ENCODE results near the gene HIGD2B.
"Not testable (repeated sequence)": the region's sequence is repeated elsewhere in the genome, so short reads cannot be mapped to it uniquely, and the experiment has no call there.

Gene HIGD2B

DNA sequence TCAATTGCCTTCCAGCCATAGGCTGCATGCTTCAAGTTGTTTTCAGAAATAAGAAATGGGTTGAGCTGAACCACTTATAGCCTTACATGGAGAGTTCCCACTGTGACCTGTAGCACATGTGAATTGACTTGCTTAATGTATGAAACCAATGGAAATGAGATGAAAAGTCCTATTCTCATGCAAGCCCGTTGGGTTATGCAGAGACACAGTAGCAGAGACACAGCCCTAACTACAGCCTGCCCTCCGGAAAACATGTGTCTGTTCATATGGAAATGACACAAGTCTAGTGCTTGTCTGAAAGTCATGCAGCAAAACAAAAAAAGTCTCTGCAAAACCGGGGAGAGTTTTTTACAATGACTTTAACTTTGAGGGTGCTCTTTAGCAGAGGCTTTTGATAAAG is 14.5 kb downstream of the HIGD2B start:
- DNase-seq, result no peak

DNA sequence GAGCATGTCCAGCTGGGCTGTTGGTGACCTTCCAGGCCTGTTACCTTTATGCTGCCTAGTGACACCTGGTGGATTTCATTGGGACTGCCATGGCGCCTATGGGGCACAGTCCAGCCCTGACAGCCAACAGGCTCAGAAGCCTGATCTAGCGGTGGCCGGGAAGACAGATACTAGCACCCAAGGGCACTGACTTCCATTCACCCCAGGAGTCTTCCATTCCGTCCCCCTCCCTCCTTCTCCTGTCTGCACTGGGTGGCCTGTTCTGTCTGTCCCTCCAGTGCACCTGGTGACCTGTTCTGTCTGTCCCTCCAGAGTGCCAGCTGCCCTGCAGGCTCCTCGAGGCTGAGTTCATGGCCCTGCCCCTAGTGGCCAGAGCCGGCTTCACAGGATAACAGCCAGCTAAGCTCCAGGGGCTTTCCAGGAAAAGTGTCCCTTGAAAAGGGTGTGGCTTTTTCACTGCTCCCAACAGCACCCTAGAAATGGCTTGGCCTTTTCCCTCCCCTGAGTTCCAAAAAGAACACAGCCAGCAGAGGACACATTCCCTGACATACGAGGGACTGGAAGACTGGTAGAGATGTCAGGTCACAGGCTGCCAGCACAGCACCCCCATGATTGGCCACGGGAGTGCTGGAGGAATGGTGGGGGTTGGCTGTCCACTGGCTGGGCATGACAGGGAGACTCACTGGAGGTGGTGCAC is 15.2 kb downstream of the HIGD2B start:
- peak; percentile 69 for DNase-seq

- DNase-seq, result not testable (repeated sequence)
Measured at GRCh38 chr15:72669803-72670202, 16.2 kb downstream of the HIGD2B start.

- not testable (repeated sequence) for DNase-seq
Measured at GRCh38 chr15:72665706-72666105, 20.3 kb downstream of the HIGD2B start.

GRCh38 chr15:72663931-72664330 is 22.1 kb downstream of the HIGD2B start:
- DNase-seq, result not testable (repeated sequence)

DNA sequence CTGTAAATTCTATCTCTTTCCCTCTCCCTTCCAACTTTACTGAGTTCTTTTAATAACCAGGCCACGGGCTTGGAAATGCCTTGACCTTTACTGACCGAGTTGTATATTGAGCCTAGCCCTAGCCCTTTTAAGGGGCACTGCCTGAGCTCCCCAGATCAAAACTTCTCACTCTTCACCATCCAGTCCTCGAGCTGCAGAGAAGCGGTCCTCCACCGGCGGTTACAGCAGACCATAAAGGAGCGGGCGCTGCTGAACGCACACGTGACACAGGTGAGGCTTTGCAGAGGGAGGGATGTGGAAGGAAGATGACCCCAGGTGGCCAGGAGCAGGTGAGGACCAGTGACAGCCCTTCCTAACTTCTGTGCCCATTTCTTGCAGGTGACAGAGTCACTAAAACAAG is 24.9 kb downstream of the HIGD2B start:
- not testable (repeated sequence) for DNase-seq

DNA sequence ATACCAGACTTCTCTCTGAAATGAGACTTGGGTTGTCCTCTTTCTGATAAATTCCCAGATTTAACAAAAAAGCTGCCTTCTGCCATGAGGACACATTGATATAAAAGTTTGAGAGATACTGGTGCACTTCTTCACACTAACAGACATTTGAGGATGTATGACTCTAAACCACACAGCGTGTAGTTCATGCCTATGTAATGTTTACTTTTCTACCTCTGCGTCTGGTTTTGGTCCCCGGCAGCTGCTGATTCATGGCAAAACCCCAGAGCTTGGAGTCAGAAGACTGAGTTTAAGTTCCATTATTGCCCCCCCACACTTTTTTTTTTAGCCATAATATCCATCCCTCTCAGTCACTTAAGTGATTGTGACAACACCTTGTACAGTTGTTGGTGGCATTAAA is 30.0 kb downstream of the HIGD2B start:
- not testable (repeated sequence) for DNase-seq

DNA sequence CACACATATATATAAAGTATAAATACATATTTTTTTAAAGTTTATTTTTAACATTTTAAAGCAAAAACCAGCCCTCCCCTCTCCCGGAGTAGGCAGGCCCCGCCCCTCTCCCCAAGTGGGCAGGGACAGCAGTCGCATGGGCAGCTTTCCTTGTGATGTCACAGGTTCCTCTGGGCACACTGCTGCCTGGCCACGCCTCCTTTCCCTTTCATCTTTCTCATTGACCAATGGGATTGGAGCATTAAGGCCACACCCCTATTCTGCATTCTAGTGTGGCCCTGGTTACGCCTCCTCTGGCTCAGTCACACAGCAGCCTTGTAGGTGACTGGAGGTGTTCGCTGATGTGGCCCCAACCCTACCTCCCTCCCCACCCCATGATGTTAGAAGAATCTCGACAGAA is 31.6 kb downstream of the HIGD2B start, which contains the start of gene GOLGA6B:
TSS of gene GOLGA6B (plus strand) at position 301 of the 400 bp plus-strand sequence. CDS start at position 342, 41 bp downstream.
- not testable (repeated sequence) for DNase-seq

DNA sequence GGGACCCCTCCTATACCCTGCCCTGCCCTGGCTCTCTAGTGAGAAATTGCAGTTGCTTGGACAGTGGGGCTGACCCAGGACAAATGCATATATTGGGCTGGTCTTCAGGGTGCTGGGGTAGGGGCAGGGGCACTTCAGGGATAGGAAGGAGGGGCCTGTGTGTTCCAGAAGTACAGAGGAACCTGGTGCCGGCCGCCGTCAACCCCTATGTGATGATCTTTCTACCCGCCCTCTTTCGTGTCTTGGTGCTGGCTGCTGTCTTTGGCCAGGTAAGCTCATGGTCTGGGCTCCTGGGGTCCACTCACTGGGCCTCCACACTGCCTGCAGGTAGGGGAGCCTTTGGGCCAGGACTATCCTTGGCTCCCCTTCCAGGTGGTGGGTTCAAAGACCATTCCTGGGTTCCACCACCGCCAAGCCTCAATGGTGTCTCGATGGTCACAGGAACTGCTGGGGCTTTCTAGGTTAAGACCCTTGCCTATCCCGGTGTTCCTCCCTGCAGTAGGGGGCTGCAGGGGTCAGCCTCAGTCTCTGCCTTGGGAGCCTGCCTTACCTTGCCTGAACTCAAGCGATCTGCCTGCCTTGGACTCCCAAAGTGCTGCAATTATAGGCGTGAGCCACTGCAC is 37.2 kb downstream of the HIGD2B start:
- not testable (repeated sequence) for DNase-seq

GRCh38 chr15:72642271-72642670 is 43.7 kb downstream of the HIGD2B start:
- not testable (repeated sequence) for DNase-seq

- not testable (repeated sequence) for DNase-seq
Measured at GRCh38 chr15:72639759-72640483, 46.1 kb downstream of the HIGD2B start.

GRCh38 chr15:72636519-72637282 is 49.3 kb downstream of the HIGD2B start:
- peak; percentile 63 for DNase-seq

DNA sequence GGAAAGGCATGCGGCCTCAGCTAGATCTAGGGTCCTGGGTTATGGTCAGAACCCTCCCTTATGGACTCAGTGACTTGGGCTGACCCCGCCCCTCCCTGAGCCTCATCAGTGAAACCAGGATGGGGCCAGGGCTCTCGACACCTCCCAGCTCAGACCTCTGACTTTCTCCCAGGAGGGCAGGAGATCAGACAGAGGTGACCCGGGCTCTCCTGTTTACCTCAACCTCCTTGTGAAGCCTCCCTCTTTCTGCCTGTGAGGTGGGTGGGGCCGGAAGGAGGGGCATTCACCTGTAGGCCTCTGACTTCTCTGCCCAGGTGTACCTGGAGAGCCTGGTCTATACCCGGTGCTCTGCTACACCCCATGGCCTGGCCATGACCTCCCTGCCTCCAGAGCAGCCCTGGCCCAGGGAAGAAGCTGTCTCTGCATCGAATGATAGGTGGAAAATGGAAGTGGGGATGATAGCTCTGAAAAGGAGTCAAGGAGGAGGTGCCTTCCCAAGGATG is 56.9 kb downstream of the HIGD2B start:
- not testable (repeated sequence) for DNase-seq

GRCh38 chr15:72628249-72629067 is 57.5 kb downstream of the HIGD2B start:
- DNase-seq, result not testable (repeated sequence)

- not testable (repeated sequence) for DNase-seq
Measured at GRCh38 chr15:72626153-72626552, 59.8 kb downstream of the HIGD2B start.
